ENCODE data around the gene IRF2.
"Not testable (repeated sequence)": the region's sequence is repeated elsewhere in the genome, so short reads cannot be mapped to it uniquely, and the experiment has no call there.

Gene IRF2

DNA sequence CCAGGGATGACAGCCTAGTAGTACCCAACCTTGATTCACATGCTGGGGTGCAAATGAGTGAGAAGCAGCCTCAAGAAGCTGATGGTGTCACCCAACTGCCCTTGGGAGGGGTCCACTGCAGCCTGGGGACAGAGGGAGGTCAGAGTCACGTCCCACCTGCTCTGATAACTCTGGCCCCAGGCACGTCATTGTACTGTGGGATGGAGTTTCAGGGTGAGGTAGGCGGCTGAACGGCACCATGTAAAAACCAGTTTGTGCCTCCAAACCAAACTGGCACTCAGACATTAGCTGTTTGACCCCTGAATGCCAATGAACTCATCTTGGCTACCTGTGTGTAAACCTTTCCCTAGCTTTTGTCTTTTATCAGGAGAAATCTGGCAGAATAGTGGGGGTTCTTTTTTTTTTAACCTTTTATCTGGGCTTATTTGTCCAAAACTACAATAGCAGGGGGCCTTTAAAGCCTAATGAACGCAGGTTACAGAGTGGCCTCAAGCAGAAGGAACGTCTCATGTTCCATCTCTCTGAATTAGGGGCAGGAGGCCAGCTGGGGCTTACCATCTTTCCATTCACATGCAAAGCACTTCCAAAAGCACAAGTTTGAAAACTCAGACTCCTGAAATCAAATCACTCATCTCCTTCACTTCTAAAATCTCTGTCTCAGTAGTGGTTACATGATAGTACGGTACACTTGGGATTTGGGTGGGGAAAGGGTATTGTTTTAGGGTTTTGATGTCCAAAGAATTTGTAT lies 89.4 kb downstream of the IRF2 start:
- H3K27me3 ChIP-seq (replicated peaks; ENCODE audit: control insufficient read depth, insufficient read depth, low read length) = no peaks in the 10 kb centered on the region
- H3K36me3 ChIP-seq (ENCODE audit: control insufficient read depth, insufficient read depth, low read length) = peaks cover 5% of the 10 kb centered on the region
- H3K4me3 ChIP-seq (replicated peaks; ENCODE audit: low read depth, low read length) = no peak overlapping the region; the same call in 1 of the 2 replicates
- no peak for DNase-seq (ENCODE audit: extremely low read depth, insufficient read length)
- TF ChIP-seq, protein P1, sequence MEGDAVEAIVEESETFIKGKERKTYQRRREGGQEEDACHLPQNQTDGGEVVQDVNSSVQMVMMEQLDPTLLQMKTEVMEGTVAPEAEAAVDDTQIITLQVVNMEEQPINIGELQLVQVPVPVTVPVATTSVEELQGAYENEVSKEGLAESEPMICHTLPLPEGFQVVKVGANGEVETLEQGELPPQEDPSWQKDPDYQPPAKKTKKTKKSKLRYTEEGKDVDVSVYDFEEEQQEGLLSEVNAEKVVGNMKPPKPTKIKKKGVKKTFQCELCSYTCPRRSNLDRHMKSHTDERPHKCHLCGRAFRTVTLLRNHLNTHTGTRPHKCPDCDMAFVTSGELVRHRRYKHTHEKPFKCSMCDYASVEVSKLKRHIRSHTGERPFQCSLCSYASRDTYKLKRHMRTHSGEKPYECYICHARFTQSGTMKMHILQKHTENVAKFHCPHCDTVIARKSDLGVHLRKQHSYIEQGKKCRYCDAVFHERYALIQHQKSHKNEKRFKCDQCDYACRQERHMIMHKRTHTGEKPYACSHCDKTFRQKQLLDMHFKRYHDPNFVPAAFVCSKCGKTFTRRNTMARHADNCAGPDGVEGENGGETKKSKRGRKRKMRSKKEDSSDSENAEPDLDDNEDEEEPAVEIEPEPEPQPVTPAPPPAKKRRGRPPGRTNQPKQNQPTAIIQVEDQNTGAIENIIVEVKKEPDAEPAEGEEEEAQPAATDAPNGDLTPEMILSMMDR (IDR thresholded peaks at IDR 0.05; ENCODE audit: insufficient read depth, low read length, poor library complexity, severe bottlenecking) = no peak

DNA sequence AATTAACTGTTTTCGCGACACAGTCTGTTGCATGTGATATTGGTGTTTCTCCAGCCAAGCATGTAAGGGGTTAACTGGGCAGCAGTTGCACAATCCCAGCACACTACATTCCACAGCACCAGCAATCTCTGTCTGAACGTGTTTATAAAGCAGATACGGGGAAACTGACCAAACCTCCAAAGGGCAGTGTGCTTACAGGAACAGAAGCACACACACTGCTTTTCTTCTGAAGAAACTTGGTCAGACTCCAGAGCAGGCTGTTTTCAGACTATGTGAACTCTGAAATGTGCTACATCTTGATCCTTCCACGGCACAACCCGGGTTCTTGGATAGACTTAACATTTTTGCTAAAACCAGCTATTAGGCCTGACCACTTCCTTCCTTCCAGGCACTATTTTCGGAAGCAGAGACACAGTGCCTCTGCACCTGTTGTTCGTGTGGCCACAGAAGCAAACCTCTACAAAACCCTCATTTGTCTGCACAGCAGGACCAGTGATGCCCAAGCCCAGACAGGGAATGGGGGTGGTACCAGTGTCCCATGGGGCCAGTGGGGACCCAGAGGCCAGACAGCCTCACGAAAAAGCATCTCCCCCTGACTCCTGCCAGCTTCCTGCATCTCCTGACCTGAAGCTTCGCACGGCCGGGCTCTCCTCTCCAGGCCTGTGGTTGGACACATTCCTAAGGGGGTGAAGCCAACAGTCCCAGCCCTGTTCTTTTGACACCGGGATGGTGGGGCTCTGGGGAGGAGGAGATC lies 90.1 kb downstream of the IRF2 start:
- H3K36me3 ChIP-seq (ENCODE audit: control insufficient read depth, insufficient read depth, low read length) = peaks cover 5% of the 10 kb centered on the region
- DNase-seq (ENCODE audit: extremely low read depth, insufficient read length) = peak; percentile 79
- TF ChIP-seq, protein P1 (IDR thresholded peaks at IDR 0.05; ENCODE audit: insufficient read depth, low read length, poor library complexity, severe bottlenecking) = no peak
- H3K4me3 ChIP-seq (replicated peaks; ENCODE audit: low read depth, low read length) = peak overlapping the region; percentile 42
- H3K27me3 ChIP-seq (replicated peaks; ENCODE audit: control insufficient read depth, insufficient read depth, low read length) = no peaks in the 10 kb centered on the region

DNA sequence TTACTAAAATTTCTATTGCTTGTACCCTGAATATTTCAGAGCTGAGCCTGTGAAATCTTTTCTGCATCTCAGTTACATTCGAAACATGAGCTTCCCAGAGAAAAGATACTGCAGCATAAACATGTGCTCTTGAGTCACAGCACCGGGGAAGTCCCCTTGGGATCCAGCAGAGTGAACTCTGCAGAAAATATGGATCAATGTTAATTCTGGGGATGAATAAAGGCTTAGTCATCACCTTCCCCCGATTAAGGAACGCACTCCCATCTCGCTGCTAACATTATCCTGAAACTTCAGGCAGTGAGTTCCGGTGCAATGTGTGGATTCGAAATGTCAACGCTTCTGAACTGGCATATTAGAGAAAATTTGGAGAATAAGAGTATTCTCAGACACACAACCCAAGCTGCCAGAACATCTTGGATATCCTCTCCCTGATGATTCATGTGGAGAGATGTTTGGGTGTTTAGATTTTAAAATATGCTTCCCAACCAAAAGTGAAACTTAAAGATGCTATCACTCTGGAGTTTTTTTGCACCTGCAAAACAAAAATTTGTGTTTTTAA lies 90.8 kb downstream of the IRF2 start:
- DNase-seq (ENCODE audit: extremely low read depth, insufficient read length) = no peak
- TF ChIP-seq, protein P1 (IDR thresholded peaks at IDR 0.05; ENCODE audit: insufficient read depth, low read length, poor library complexity, severe bottlenecking) = no peak
- Histone ChIP-seq H3K36me3 (ENCODE audit: control insufficient read depth, insufficient read depth, low read length) (peaks cover 2% of the 10 kb centered on the region), H3K27me3 (replicated peaks; ENCODE audit: control insufficient read depth, insufficient read depth, low read length) (no peaks in the 10 kb centered on the region), H3K4me3 (replicated peaks; ENCODE audit: low read depth, low read length) (peak overlapping the region; percentile 42)

DNA sequence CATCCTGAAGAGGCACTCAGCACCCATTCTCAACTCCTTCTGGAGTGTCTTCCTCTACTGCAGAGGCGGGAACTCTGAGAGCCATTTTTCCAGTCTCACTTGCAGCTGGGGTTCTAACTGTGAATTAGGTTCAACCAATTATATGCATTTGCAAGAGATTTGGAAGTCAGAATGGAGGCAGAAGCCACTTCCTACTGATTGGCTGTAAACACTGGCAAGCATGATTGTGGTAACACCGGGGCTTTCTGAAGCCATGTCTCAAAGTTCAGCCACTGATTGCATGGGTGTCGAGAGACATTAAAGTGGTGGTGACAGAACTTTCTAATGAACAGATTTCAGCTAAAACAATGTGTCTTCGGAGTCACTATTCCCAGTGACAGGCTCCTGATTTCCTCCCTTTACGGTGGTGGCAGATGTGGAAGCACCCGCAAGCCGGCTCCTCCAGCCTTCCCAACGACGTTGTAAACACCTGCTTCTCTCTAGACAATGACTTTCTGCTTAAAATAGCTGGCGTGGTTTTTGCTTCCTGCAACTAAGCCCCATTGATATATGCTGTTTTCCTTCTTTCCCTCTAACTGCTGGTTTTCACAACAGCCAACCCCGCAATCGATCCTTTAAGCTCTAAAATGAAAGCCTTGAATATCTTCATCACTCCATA lies 92.0 kb downstream of the IRF2 start:
- H3K4me3 ChIP-seq (replicated peaks; ENCODE audit: low read depth, low read length) = peak overlapping the region; percentile 9
- no peaks in the 10 kb centered on the region; the same call in 1 of the 2 replicates for H3K36me3 ChIP-seq (ENCODE audit: control insufficient read depth, insufficient read depth, low read length)
- H3K27me3 ChIP-seq (replicated peaks; ENCODE audit: control insufficient read depth, insufficient read depth, low read length) = no peaks in the 10 kb centered on the region
- no peak for DNase-seq (ENCODE audit: extremely low read depth, insufficient read length)
- TF ChIP-seq, protein P1 (IDR thresholded peaks at IDR 0.05; ENCODE audit: insufficient read depth, low read length, poor library complexity, severe bottlenecking) = no peak

DNA sequence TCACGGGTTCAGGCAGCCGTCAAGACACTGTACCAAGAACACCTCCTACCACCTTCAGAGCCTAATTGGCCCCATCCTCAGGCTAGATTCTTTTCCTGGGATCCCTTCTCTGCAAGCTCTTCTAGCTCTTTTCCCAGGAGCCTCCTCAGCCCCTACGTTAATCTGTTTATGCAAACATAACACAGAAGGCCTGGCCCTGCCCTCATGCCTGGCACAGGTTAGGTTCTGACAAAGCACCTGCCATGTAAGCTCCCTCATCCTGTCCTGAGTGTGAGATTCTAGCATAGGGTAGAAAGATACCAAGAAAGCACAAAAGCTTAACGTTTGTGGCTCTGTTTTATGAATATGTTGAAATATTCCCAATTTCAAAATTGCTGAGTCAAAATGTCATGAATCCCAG lies 93.6 kb downstream of the IRF2 start:
- Histone ChIP-seq H3K27me3 (replicated peaks; ENCODE audit: control insufficient read depth, insufficient read depth, low read length) (no peaks in the 10 kb centered on the region), H3K36me3 (ENCODE audit: control insufficient read depth, insufficient read depth, low read length) (no peaks in the 10 kb centered on the region; the same call in 1 of the 2 replicates), H3K4me3 (replicated peaks; ENCODE audit: low read depth, low read length) (no peak overlapping the region)
- DNase-seq (ENCODE audit: extremely low read depth, insufficient read length) = no peak
- TF ChIP-seq, protein P1 (IDR thresholded peaks at IDR 0.05; ENCODE audit: insufficient read depth, low read length, poor library complexity, severe bottlenecking) = no peak

DNA sequence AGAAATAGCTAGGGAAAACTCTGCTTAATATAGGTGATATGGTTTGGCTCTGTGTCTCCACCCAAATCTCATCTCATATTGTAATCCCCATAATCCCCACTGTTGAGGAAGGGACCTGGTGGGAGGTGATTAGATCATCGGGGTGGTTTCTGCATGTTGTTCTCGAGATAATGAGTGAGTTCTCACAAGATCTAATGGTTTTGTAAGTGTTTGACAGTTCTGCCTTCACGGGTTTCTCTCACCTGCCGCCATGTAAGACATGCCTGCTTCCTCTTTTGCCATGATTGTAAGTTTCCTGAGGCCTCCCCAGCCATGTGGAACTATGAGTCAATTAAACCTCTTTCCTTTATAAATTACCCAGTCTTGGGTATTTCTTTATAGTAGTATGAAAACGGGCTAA lies 94.1 kb downstream of the IRF2 start:
- DNase-seq (ENCODE audit: extremely low read depth, insufficient read length); H3K27me3 ChIP-seq (replicated peaks; ENCODE audit: control insufficient read depth, insufficient read depth, low read length); H3K4me3 ChIP-seq (replicated peaks; ENCODE audit: low read depth, low read length); H3K36me3 ChIP-seq (ENCODE audit: control insufficient read depth, insufficient read depth, low read length): not testable (repeated sequence)

Measured in GM06990 (cell line).